WI38 (cell line): Measurements from ENCODE around the gene PCARE.

Experiments used
- H3K4me3 ChIP-seq: 2 replicates; pipeline ENCODE4 v1.5.1; 2011; ENCODE audit warnings: low read depth, mild to moderate bottlenecking, control low read depth, low read length
- CTCF ChIP-seq: IDR thresholded peaks from 2 replicates; pipeline ENCODE4 v1.5.1; 2012; ENCODE audit warnings: low read depth, mild to moderate bottlenecking, control low read depth, low read length

The PCARE gene

GRCh38 chr2:29050591-29050990 lies 23.7 kb downstream of the PCARE start:
- no peak overlapping the region for H3K4me3 ChIP-seq
- no peak for TF ChIP-seq CTCF

- no peak overlapping the region for H3K4me3 ChIP-seq
- TF ChIP-seq CTCF, result no peak
Measured at GRCh38 chr2:29047083-29047845, 27.1 kb downstream of the PCARE start.

GRCh38 chr2:29046321-29046720 lies 28.0 kb downstream of the PCARE start:
- TF ChIP-seq CTCF, result no peak
- H3K4me3 ChIP-seq, result no peak overlapping the region

- H3K4me3 ChIP-seq, result no peak overlapping the region
- TF ChIP-seq CTCF, result no peak
Measured at GRCh38 chr2:29044459-29044858, 29.9 kb downstream of the PCARE start.

- H3K4me3 ChIP-seq, result no peak overlapping the region
- TF ChIP-seq CTCF, result no peak
Measured at GRCh38 chr2:29042561-29043075, 31.7 kb downstream of the PCARE start.

- H3K4me3 ChIP-seq, result no peak overlapping the region
- no peak for TF ChIP-seq CTCF
Measured at GRCh38 chr2:29041161-29041660, 33.1 kb downstream of the PCARE start.

- no peak overlapping the region for H3K4me3 ChIP-seq
- TF ChIP-seq CTCF, result no peak
Measured at GRCh38 chr2:29040552-29040951, 33.8 kb downstream of the PCARE start.
